Glomerular endothelial cell (primary cell): Measurements from ENCODE around the gene LENEP. TPM values are rescaled to one million over a fixed set of nuclear protein-coding genes. Genes with fewer than 3 reads are reported as not detected.

ENCODE experiments used
- DNase-seq: peaks from one replicate; pipeline ENCODE4 v3.0.0-alpha.2; 2011; ENCODE audit warnings: low read depth, low spot score; ENCODE audit errors: extremely low read depth
- total RNA-seq: library from RNA; depleted of rRNA; stranded (reverse); fragments of >200 nt; gene quantifications from 2 replicates; pipeline ENCODE4 v1.2.3, GENCODE V29; 2015

Gene LENEP
- total RNA-seq, 1 donor from 2014 or later = not detected

DNA sequence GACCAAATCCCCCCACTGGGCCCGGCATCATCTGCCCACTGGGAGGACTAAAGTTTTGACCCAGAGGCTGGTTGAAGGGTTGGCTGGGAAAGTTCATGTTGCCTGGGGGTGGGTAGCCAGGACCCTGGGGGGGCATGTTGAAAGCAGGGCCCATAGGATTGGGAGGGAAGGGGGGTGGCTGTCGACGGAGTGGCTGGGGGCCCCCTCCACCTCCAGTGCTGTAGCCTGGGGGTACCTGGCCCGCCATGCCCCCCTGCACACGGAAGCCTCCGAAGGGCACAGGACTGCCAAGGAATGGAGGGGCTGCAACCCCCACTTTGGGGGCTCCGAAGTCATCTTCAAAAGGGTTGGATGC, 34.0 kb upstream of the LENEP start:
- no peak for DNase-seq

DNA sequence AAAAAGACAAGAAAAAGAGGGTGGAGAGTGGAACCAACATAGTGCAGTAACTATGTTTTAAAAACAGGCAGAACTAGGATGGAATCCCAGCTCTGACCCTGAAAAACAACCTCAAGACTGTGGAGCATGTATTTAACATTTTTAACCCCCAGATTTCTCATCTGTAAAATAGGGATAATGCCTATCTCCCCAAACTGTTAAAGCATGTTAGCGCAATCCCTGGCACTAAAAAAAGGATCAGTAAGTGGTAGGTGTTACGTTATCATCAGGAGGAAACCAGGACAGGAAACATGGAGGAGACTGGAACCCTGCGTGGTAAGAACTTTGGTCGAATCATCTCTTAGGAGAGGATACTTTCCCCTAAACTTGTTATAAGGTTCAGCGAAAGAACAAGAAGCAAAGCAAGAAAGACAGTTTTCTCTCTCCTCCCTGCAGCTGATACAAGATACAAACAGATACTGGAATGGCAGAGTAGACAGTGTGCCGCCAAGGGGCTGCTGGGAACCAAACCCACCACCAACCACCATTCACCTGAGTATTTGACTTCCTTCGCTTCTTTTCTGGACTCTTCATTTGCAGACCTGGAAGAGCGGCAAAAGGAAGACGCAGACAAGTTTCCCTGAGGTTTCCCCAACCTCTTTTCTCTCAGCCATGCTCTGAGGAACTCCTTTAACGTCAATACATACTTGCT, 32.8 kb upstream of the LENEP start:
- DNase-seq = no peak

DNA sequence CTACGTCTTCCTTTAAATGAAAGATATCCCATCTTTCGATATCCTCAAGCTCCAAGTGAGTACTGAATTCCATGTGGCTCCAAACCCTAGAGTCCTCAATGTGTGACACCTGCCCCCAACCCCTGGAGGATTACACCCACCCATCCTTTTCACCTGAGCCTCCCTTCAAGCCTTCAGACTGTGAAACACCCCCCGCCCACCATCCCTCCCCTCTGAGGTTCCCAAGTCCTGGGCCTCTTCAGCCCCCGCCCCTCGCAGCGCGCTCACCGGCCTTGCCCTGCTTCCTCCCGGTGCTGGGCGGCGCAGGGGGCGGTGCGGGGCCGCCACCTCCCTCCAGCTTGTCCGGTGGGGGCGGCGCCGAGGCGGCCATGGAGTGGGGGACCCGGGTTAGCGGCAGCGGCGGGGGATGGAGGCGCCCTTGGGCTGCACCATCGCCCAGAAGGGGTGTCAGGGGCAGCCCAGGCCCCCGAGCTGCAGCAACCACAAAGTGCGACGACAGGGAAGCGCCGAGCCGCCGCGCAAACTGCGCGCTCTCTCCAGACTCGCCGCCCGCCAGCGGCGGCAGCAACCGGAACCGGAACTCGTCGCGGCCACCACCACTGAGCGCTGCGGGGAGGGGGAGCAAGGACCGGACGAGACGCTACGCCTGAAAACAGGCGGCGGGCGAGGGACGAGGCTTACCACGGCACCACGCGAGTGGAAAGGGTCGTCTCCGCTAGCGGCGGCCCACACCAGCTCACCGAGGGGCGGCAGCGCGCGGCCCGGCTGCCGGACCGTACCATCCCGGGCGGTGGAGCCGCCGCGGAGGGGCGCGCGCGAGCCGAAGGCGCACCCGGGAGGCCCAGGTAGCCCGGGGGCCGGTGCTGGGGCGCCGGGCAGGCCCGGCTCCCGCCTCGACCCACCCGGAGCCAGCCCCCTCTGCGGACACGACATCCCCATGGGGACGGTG, 31.9 kb upstream of the LENEP start, which contains the start of gene PYGO2:
Gene PYGO2, minus strand, starts transcription at position 576 of the 949 bp plus-strand sequence. Its CDS starts 206 bp downstream, at position 370.
- no peak for DNase-seq

DNA sequence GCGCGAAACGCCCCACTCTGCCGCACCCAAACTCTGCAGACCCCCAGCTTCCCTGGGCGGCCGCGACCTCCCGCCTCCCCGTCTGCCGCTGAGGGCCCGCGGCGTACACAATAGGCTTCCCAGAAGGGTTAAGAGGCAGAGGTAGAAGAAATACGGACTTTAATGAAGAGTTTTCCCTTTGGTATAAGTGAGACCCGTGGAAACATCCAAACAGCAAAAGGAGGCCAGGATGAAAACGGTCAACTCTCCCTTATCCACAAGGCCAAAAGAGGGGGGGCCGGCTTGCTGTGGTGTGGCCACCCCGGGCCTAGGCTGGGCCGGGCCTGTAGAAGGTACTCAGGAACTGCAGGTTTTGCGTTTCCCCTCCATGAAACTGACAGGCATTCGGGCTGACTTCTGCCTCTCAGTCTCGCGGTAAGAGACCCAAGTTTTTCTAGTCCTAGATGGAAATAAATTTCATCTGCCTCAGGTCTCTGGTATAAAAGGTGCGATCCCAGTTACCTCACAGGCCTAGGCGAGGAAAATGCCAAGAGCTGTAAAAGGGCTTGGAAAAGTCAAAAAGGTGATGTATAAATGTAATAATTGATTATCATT, 31.1 kb upstream of the LENEP start:
- DNase-seq = no peak

DNA sequence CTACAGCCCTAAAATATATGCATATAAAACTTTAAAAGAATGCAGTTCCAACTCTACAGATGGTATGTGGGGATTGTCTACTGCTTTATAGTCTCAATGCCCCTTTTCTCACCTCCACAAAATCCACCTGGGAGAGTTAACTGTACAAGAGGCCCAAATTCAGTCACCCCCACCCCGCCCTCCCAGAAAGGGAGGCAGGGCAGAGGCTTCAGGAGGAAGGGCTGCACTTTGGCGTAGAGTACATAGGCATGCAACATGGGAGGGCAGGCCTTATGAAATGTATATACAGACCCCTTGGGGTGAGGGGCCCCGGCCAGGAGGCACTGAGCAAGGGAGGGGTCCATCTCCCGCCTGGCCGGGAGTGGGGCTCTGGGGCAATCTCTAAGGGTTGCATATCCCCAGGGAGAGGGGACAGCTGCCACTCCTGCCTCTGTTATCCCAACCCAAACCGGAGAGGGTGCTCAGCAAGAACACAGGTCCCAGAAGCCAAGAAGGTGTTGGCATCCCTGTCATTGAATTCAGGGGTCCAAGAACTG, 30.5 kb upstream of the LENEP start:
- DNase-seq = no peak

DNA sequence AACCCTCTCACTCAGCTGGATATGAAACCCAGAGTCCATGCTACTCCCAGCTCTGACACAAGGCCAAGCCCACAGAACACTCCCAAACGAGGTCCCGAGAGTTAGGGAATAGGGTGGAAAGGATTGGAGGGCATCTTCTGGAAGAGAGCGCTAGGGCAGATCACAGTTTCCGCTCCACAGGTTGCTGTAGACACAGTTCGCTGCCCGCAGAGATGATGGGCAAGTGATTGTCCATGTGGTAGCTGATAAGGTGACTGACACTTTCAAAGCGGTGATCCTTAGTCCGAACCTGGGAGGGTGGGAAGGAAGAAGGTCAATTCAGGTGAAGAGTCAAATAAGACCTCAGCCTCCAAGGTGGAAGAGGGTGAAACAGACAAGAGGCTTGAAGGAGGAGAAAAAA, 29.7 kb upstream of the LENEP start:
- no peak for DNase-seq

DNA sequence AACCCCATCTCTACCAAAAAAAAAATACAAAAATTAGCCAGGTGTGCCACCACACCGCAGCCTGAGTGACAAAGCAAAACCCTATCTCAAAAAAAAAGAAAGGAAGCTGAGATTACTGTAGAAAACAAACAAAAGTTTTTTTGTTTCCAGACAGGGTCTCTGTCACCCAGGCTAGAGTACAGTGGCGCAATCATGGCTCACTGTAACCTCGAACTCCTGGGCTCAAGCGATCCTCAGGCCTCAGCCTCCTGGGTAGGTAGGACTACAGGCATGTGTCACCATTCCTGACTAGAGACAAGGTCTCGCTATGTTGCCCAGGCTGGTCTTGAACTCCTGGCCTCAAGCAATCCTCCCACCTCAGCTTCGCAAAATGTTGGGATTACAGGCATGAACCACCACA, 29.0 kb upstream of the LENEP start:
- DNase-seq = no peak

DNA sequence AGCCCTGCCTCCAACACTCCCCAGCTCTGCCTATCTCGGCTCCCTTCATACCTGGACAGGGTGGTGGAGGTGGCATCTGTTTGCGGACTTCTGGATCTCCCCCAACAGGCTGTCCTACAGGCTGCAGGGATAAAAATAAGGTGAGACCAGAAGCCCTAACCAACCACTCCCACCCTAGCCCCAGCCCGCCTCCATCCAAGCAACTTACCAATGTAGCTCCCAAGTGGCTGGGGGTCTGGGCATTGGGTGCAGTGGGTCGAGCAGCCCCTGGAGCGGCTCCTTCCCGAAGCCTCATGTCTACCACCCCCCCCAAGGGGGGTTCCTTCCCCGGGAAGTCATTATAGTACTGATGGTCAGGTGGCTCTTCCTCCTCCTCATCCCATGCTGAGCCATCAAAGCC, 27.3 kb upstream of the LENEP start:
- DNase-seq = no peak

DNA sequence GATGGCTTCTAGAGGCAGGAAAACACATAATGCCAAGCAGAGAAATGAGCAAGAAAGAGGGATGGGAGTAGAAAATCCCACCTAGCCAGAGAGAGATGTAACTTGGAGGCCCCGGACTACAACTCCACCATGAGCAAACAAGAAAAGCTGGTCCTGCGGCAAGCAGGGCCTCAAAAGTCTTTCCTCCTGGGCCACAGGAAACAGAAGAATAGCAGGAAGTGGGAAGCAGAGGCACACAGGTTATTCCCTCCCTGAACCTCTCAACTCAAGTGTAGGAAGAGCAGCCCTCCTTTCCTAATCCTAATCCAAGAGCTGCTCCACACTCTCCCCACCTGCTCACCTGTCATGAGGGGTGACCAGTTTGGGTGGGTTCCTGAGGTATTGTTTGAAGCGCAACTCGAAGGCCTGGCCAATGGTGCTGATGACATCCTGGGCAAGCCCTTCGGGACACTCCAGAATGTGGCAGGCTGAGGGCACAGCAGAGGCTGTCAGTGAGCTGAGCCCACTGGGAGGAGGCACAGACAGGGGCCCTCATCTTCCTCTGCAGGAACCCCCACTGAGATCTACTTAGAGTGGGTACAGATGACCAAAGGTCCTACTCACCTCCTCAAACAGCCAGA, 25.9 kb upstream of the LENEP start:
- DNase-seq = no peak

DNA sequence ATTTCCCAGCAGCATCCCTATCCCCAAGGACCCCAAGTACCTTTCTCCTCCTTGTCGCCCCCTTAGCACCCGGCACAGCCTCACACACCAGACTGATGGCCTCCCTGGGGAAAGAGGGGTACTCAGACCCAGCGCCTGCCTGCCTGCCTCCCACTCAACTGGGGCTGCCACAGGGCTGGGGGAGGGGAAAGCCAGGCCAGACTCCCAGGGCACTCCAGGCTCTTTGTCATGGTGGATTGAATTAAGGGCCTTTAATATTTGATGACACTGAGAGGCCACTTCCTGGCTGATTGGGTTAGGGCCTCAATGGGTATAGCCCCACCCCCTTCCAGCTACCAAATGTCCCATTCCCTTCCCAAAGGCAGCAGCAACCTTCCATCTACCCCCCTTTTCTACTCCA, 24.7 kb upstream of the LENEP start:
- DNase-seq = no peak

DNA sequence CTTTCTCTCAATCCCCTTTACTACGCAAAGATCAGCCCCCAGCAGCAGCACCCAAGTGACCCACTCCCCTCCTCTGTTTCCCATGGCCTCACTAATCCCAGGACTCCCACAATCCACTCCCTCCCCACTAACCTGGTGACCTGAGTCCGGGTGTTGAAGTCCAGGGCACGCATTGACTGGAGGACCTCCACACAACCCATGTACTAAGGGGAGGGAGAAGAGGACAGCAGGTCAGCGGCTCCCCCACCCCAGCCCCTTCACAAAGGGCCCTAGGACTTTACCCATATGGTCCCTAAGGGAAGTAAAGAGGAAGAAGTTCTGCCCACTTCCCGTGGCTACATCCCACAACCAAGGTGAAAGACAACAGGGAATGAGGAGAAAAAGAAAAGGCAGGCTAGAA, 24.1 kb upstream of the LENEP start:
- no peak for DNase-seq

DNA sequence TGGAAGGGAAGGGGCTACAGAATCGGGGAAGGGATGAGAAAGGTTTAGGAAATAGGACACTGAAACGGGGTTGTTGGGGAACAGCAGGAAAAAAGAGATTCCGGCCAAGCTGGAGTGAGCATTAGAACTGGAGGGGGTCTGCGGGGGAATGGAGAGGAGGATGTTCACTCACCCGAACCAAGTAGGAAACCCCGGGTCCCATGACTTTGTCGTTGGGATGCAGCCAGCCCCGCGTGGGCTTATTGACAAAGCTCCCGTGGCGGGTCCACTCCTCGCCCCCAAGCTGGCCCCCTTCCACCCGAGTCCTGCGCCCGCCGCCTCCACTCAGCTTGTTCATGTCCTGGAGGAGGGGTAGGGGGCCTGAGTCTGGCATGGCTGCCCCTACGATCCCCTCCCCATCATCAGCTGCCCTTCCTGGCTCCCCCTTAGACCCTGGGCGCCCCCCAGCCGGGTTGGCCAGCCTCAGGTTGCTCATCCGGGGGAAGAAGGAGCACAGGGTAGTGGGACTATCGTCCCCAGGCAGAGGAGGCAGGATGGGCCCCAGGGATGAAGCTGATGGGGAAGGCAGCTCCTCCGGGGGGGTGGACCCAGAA, 23.4 kb upstream of the LENEP start:
- no peak for DNase-seq

DNA sequence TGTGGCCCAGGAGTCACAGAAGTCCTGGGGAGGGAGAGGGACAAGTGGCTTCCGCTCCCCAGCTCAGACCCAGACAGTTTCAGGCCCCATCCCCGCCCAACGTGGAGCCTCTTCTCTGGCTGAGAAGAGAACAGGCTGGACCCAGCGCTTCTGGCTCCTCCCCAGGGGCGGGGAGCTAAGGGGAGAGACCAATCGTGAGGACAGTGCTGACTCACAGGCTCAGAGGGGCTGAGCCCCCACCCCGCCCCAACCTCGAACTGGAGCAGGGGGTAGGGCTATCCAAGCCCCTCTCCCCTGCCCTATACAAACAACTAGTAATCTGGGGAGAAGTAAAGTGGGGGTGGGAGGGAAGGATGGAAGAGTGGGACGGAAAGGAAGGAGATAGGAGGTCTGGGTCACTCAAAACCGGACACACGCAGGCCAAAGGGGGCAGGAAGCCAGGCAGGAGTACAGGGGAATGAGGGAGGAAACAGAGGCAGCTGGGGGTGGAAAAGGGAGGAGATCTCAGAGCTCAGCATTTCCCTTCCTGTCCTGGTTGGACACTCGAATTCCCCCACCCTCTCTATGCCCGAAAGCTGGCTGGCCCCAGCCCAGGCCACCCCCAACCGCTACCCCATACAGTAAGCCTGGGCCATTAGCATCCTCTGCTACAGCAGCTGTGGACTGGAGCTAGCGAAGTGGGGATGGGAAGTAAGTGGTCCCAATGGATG, 22.6 kb upstream of the LENEP start, which contains the start of gene SHC1:
Gene SHC1, minus strand, starts transcription at position 117 of the 710 bp plus-strand sequence. CDS start 221 bp downstream, outside the sequence.
- DNase-seq = no peak

DNA sequence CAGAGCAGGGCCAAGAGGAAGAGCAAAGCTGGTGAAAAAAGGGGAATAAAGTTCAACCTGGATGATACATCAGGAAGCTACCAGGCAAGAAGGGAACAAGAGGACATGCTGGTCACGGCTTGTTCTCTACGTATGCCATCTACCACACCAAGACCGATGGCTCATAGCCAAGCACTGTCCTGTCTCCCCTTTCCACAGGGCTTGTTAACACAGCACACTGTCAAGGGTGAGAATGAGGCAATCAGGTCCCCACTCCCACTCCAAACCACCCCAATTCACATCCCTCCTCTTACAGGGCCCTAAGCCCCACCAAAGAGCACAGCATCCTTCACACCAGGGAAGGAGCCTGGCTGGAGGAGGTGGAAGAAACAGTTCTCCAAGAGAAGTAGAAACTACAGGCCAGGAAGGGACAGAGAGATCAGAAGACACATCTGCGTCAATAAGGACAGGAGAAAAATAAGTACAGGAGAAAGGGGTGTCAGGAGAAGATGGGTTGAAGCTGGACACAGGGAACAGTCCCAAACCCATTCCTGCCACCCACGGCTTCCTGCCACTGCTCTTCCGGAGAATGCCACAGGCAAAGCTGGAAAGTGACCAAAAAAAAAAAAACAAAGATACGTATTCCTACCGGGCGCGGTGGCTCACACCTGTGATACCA, 21.9 kb upstream of the LENEP start:
- DNase-seq = no peak

DNA sequence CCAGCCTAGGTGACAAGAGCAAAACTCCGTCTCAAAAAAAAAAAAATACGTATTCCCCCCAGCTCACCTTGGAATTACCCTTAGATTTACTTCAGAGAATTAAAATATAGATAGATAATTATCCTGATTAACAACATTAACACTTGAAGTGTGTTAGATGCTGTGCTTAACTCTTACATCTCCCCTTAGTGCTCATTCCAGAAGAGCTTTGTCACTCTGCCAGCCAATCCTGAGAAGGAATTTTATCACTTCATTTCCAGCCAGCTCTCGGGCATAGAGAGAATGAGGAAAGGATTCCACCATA, 21.2 kb upstream of the LENEP start:
- DNase-seq = no peak

DNA sequence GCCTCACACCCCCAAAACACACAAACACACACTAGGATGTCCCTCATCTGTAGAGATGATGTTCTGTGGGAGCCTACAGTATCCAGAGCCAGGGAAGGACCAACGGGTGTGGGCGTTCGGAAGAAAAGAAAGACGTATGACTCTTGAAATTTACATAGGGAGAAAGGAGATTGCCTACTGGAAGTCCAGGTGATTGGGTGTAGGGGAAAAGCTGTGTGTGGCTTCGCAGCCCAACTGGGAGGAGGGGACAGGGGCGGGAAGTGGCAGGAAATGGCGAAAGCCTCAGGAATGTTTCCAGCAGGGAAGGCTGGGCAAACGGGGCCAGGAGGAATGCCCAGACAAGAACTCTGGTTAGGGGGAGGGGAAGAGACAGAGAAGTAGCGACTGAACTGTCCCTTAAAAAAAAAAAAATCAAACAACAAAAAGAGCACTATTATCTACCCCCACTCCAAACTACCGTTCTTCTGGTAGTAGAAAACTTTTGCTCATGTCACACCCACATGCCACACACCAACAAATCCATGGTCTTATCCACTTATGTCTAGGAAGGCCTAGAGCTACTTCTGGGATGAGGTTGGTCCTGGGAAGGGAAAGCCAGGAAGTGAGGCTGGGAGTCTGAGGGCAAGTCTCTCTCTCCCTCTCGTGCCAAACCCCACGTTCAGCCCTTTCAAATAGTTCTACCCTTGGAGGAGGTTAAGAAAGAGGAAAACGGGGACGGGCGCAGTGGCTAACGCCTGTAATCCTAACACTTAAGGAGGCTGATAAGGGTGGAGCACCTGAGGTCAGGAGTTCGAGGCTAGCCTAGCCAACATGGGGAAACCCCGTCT, 20.7 kb upstream of the LENEP start:
- peak; percentile 86 for DNase-seq

DNA sequence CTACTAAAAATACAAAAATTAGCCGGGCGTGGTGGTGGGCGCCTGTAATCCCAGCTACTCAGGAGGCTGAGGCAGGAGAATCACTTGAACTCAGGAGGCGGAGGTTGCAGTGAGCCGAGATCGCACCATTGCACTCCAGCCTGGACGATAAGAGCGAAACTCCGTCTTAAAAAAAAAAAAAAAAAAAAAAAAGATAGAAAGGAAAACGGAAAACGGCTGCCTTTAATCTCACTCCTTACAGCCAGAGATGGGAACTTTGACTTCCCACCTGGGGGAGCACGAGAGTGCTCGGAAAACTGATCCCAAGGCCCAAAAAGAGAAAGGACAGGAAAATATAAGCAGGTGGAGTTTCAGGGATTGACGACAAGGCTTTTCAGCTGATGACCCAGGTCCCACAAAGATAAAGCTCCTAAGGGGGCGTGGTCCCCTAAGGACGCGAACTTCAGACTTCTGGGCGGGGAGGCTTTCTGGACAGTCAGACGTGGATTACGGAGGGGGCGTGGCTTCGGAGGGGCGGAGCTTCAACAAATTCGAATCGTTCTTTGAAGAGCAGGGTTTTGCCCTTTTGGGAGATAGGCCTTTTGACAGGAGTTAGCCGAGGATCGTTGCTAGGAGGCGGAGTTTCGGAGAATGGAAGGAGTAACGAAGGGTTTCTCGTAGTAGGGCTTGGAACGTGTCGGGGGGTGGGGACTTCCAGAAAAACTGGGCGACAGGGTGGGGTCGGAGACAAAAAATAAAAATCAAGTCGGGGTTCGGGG, 19.9 kb upstream of the LENEP start:
- peak; percentile 91 for DNase-seq
